K562 (cell line): ENCODE results near the gene IPO9. TPM values are rescaled to one million over a fixed set of nuclear protein-coding genes. Genes with fewer than 3 reads are reported as not detected.
A peak's percentile ranks its signal among the peaks of the same experiment; 100 is the strongest.

ENCODE experiments used
- BRD9 ChIP-seq: fragments of 450-650 bp; IDR thresholded peaks from 2 replicates; pipeline ENCODE4 v1.6.1; 2018; ENCODE audit warnings: low read depth; ENCODE audit not compliant: partially characterized antibody
- DACH1 ChIP-seq: fragments of 450-650 bp; IDR thresholded peaks from 2 replicates; pipeline ENCODE4 v1.6.1; 2018; ENCODE audit not compliant: partially characterized antibody
- EHMT2 ChIP-seq: fragments of 450-650 bp; IDR thresholded peaks from 2 replicates; pipeline ENCODE4 v1.6.1; 2018; ENCODE audit warnings: antibody characterized with exemption
- FOXA1 ChIP-seq: fragments of 450-650 bp; IDR thresholded peaks from 2 replicates; pipeline ENCODE4 v1.6.1; 2016; ENCODE audit warnings: mild to moderate bottlenecking, borderline replicate concordance
- HDAC2 ChIP-seq: fragments of 450-650 bp; IDR thresholded peaks from 2 replicates; pipeline ENCODE4 v1.6.1; 2016; ENCODE audit warnings: mild to moderate bottlenecking
- HDAC6 ChIP-seq: IDR thresholded peaks from 2 replicates; pipeline ENCODE4 v1.6.1; 2012; ENCODE audit warnings: low read depth, mild to moderate bottlenecking, control low read depth, inconsistent platforms, low read length, moderate library complexity
- KHSRP ChIP-seq: fragments of 450-650 bp; IDR thresholded peaks from 2 replicates; pipeline ENCODE4 v1.6.1; 2017
- MAFK ChIP-seq: IDR thresholded peaks from 2 replicates; pipeline ENCODE4 v1.6.1; 2011; ENCODE audit warnings: low read length, improper control_type of control experiment
- RBM25 ChIP-seq: fragments of 200-400 bp; formaldehyde crosslinking; IDR thresholded peaks from 2 replicates; pipeline ENCODE4 v1.6.1; 2018; ENCODE audit warnings: low read length, low read depth, moderate library complexity; ENCODE audit not compliant: severe bottlenecking
- SMAD4 ChIP-seq: fragments of 250-450 bp; sonication (Bioruptor Pico); conservative IDR thresholded peaks from 2 replicates; pipeline ENCODE4 v1.8.0; 2021; ENCODE audit warnings: inconsistent platforms, mild to moderate bottlenecking, moderate library complexity
- TEAD1 ChIP-seq, 2 experiments: fragments of 450-650 bp in 1 of 2; sonication (generic) in 1 of 2; formaldehyde crosslinking; IDR thresholded peaks; 2 replicates each; pipeline versions ENCODE4 v1.4.0 to v1.8.0; 2020 to 2022; ENCODE audit warnings: mild to moderate bottlenecking in 2 of 2, missing genetic modification reagents in 1 of 2
- ZNF316 ChIP-seq: fragments of 450-650 bp; IDR thresholded peaks from 2 replicates; pipeline ENCODE4 v1.6.1; 2016
- ZNF507 ChIP-seq: conservative IDR thresholded peaks from 2 replicates; pipeline ENCODE4 v1.6.1; 2017; ENCODE audit warnings: missing genetic modification characterization, missing compliant biosample characterization
- polyA plus RNA-seq, 8 experiments: library from polyadenylated mRNA; depleted of rRNA in 4 of 8; stranded (reverse) in 5 of 8; unstranded in 3 of 8; fragments of >200 nt; fragmentation: Nextera tagmentation in 2 of 8; fragmentation: Illumina TruSeq in 1 of 8; extraction: Ambion mirVana in 2 of 8; extraction: Trizol in 1 of 8; gene quantifications; 2 replicates each; pipeline versions ENCODE4 v1.2.1 to v1.2.3, GENCODE V29; 2011 to 2014; ENCODE audit warnings: inconsistent platforms in 1 of 8, missing spikeins in 1 of 8
- total RNA-seq, 7 experiments: library from RNA; depleted of rRNA in 6 of 7; stranded (reverse); fragments of >200 nt in 6 of 7; fragmentation: Illumina TruSeq in 2 of 7; extraction: Trizol in 2 of 7; gene quantifications; 2 replicates each; pipeline versions ENCODE4 v1.2.1 to v1.2.3, GENCODE V29; 2011 to 2021; ENCODE audit warnings: low replicate concordance in 1 of 7
- TF ChIP-seq, protein P1 (sequence below), 2 experiments: fragments of 450-650 bp; IDR thresholded peaks; 2 replicates each; pipeline ENCODE4 v1.6.1; 2018; ENCODE audit warnings: mild to moderate bottlenecking in 2 of 2, low read depth in 1 of 2; ENCODE audit not compliant: partially characterized antibody in 2 of 2
- TF ChIP-seq, protein P2 (sequence below): fragments of 450-650 bp; IDR thresholded peaks from 2 replicates; pipeline ENCODE4 v1.6.1; 2017; ENCODE audit warnings: antibody characterized with exemption, mild to moderate bottlenecking

The IPO9 gene
- total and polyA plus RNA-seq, 9 of the 15 experiments (the other 6 are each of a cell fraction or from before 2014, with no cell fraction given) = 27.9 to 78.6 (median 43.9) TPM

DNA sequence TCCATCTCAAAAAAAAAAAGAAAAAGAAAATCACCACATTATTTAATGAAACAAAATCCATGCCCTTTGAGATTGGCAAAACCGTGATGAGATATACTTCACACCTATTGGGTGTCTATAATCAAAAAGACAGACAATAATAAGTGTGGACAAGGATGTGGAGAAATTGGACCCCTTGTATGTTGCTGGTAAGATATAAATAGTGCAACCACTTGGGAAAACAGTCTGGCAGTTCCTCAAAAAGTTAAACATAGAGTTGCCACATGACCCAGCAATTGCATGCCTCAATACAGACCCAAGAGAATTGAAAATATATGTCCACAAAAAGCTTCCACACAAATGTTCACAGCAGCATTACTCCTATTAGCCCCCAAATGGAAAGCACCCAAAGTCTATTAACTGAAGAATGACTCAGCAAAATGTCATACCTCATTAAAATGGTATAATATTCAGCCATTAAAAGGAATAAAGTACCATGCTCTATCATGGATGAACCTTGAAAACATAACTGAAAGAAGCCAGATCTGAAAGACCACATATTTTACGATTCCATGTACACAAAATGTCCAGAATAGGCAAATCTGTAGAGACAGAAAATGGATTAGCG, 93.1 kb downstream of the IPO9 start (continued):
- TF ChIP-seq RBM25 = peak; percentile 33
- no peak for TF ChIP-seq KHSRP
- TF ChIP-seq, protein P1, sequence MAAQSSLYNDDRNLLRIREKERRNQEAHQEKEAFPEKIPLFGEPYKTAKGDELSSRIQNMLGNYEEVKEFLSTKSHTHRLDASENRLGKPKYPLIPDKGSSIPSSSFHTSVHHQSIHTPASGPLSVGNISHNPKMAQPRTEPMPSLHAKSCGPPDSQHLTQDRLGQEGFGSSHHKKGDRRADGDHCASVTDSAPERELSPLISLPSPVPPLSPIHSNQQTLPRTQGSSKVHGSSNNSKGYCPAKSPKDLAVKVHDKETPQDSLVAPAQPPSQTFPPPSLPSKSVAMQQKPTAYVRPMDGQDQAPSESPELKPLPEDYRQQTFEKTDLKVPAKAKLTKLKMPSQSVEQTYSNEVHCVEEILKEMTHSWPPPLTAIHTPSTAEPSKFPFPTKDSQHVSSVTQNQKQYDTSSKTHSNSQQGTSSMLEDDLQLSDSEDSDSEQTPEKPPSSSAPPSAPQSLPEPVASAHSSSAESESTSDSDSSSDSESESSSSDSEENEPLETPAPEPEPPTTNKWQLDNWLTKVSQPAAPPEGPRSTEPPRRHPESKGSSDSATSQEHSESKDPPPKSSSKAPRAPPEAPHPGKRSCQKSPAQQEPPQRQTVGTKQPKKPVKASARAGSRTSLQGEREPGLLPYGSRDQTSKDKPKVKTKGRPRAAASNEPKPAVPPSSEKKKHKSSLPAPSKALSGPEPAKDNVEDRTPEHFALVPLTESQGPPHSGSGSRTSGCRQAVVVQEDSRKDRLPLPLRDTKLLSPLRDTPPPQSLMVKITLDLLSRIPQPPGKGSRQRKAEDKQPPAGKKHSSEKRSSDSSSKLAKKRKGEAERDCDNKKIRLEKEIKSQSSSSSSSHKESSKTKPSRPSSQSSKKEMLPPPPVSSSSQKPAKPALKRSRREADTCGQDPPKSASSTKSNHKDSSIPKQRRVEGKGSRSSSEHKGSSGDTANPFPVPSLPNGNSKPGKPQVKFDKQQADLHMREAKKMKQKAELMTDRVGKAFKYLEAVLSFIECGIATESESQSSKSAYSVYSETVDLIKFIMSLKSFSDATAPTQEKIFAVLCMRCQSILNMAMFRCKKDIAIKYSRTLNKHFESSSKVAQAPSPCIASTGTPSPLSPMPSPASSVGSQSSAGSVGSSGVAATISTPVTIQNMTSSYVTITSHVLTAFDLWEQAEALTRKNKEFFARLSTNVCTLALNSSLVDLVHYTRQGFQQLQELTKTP (IDR thresholded peaks at IDR 0.05; ENCODE audit: low read depth in 1 of 2, partially characterized antibody in 2 of 2) = peak in 1 of 2 experiments; percentile 30
- peak; percentile 95 for TF ChIP-seq MAFK
- TF ChIP-seq HDAC2 = peak; percentile 55; the same call in 1 of the 2 replicates
- 0 out of 2 replicates have a peak, but pooled peaks have one; percentile 17 for TF ChIP-seq SMAD4 (CRISPR knock-in tag)
- TF ChIP-seq ZNF507 (tag) = no peak
- no peak for TF ChIP-seq HDAC6
- TF ChIP-seq TEAD1 (CRISPR knock-in tag; IDR thresholded peaks at IDR 0.05) = 0 out of 4 replicates have a peak, but pooled peaks of 1 of the 2 experiments have one; percentile 6
- TF ChIP-seq FOXA1 = no peak
- peak; percentile 69 for TF ChIP-seq DACH1
- peak; percentile 29; the same call in 1 of the 2 replicates for TF ChIP-seq EHMT2
- TF ChIP-seq, protein P2, sequence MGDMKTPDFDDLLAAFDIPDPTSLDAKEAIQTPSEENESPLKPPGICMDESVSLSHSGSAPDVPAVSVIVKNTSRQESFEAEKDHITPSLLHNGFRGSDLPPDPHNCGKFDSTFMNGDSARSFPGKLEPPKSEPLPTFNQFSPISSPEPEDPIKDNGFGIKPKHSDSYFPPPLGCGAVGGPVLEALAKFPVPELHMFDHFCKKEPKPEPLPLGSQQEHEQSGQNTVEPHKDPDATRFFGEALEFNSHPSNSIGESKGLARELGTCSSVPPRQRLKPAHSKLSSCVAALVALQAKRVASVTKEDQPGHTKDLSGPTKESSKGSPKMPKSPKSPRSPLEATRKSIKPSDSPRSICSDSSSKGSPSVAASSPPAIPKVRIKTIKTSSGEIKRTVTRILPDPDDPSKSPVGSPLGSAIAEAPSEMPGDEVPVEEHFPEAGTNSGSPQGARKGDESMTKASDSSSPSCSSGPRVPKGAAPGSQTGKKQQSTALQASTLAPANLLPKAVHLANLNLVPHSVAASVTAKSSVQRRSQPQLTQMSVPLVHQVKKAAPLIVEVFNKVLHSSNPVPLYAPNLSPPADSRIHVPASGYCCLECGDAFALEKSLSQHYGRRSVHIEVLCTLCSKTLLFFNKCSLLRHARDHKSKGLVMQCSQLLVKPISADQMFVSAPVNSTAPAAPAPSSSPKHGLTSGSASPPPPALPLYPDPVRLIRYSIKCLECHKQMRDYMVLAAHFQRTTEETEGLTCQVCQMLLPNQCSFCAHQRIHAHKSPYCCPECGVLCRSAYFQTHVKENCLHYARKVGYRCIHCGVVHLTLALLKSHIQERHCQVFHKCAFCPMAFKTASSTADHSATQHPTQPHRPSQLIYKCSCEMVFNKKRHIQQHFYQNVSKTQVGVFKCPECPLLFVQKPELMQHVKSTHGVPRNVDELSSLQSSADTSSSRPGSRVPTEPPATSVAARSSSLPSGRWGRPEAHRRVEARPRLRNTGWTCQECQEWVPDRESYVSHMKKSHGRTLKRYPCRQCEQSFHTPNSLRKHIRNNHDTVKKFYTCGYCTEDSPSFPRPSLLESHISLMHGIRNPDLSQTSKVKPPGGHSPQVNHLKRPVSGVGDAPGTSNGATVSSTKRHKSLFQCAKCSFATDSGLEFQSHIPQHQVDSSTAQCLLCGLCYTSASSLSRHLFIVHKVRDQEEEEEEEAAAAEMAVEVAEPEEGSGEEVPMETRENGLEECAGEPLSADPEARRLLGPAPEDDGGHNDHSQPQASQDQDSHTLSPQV = peak; percentile 80
- peak; percentile 97 for TF ChIP-seq ZNF316
- no peak for TF ChIP-seq BRD9
